ENCODE measurements around the gene ZMYM2.

ZMYM2 gene

GRCh38 chr13:20114066-20114610 is 155.6 kb downstream of the ZMYM2 start:
- DNase-seq = no peak

- no peak for DNase-seq
Observed at GRCh38 chr13:20116213-20116612, 157.7 kb downstream of the ZMYM2 start.

- DNase-seq = no peak
Observed at GRCh38 chr13:20118268-20119140, 160.0 kb downstream of the ZMYM2 start.

GRCh38 chr13:20119960-20120359 is 161.4 kb downstream of the ZMYM2 start:
- no peak for DNase-seq

GRCh38 chr13:20121159-20121525 is 162.6 kb downstream of the ZMYM2 start:
- no peak for DNase-seq

- no peak for DNase-seq
Observed at GRCh38 chr13:20124303-20124702, 165.8 kb downstream of the ZMYM2 start.

- no peak for DNase-seq
Observed at GRCh38 chr13:20125129-20125782, 166.7 kb downstream of the ZMYM2 start.

GRCh38 chr13:20125783-20126165 is 167.2 kb downstream of the ZMYM2 start:
- no peak for DNase-seq

GRCh38 chr13:20126541-20127261 is 168.2 kb downstream of the ZMYM2 start:
- DNase-seq = no peak

GRCh38 chr13:20127262-20127561 is 168.7 kb downstream of the ZMYM2 start:
- DNase-seq = no peak

GRCh38 chr13:20127562-20128458 is 169.3 kb downstream of the ZMYM2 start:
- no peak for DNase-seq

GRCh38 chr13:20128459-20128931 is 170.0 kb downstream of the ZMYM2 start:
- no peak for DNase-seq

GRCh38 chr13:20129076-20129475 is 170.5 kb downstream of the ZMYM2 start:
- no peak for DNase-seq

- DNase-seq = no peak
Observed at GRCh38 chr13:20130012-20130411, 171.5 kb downstream of the ZMYM2 start.

- no peak for DNase-seq
Observed at GRCh38 chr13:20130652-20131051, 172.1 kb downstream of the ZMYM2 start.

GRCh38 chr13:20131057-20131832 is 172.7 kb downstream of the ZMYM2 start:
- DNase-seq = no peak

- no peak for DNase-seq
Observed at GRCh38 chr13:20132052-20132634, 173.6 kb downstream of the ZMYM2 start.

GRCh38 chr13:20134732-20135131 is 176.2 kb downstream of the ZMYM2 start:
- no peak for DNase-seq

- DNase-seq = no peak
Observed at GRCh38 chr13:20136781-20137703, 178.5 kb downstream of the ZMYM2 start.

- no peak for DNase-seq
Observed at GRCh38 chr13:20137875-20138274, 179.3 kb downstream of the ZMYM2 start.
